DMS53 treated with DMSO at 0.1 percent for 48 hours (cell line): ENCODE results near the gene FLRT3.
A peak's percentile ranks its signal among the peaks of the same experiment; 100 is the strongest.

Experiments used
- DNase-seq: peaks from one replicate; lab custom pipeline; 2025; ENCODE audit not compliant: unreplicated experiment; lab: John Stamatoyannopoulos, UW

The FLRT3 gene

GRCh38 chr20:14337400-14338171 lies at the start of gene FLRT3:
FLRT3 (minus strand) TSS chr20:14337612; CDS start chr20:14327506, 10,106 bp downstream.
- peak; percentile 94 for DNase-seq

- DNase-seq, result no peak
Observed at GRCh38 chr20:14386726-14387125, 49.3 kb upstream of the FLRT3 start.

GRCh38 chr20:14385176-14385740 lies 47.8 kb upstream of the FLRT3 start:
- no peak for DNase-seq

GRCh38 chr20:14384416-14385175 lies 47.2 kb upstream of the FLRT3 start:
- DNase-seq, result peak; percentile 30

GRCh38 chr20:14383335-14383734 lies 45.9 kb upstream of the FLRT3 start:
- DNase-seq, result no peak

GRCh38 chr20:14378326-14378725 lies 40.9 kb upstream of the FLRT3 start:
- no peak for DNase-seq

GRCh38 chr20:14375416-14375985 lies 38.1 kb upstream of the FLRT3 start:
- peak; percentile 48 for DNase-seq

GRCh38 chr20:14374196-14374595 lies 36.8 kb upstream of the FLRT3 start:
- DNase-seq, result no peak

- no peak for DNase-seq
Observed at GRCh38 chr20:14361509-14362345, 24.3 kb upstream of the FLRT3 start.

GRCh38 chr20:14360416-14360815 lies 23.0 kb upstream of the FLRT3 start:
- DNase-seq, result no peak

GRCh38 chr20:14355791-14356190 lies 18.4 kb upstream of the FLRT3 start:
- DNase-seq, result no peak

GRCh38 chr20:14344746-14345145 lies 7.3 kb upstream of the FLRT3 start:
- peak; percentile 27 for DNase-seq

GRCh38 chr20:14343491-14344065 lies 6.2 kb upstream of the FLRT3 start:
- no peak for DNase-seq

GRCh38 chr20:14342918-14343317 lies 5.5 kb upstream of the FLRT3 start:
- no peak for DNase-seq

GRCh38 chr20:14341801-14342200 lies 4.4 kb upstream of the FLRT3 start:
- no peak for DNase-seq

- peak; percentile 47 for DNase-seq
Observed at GRCh38 chr20:14336686-14337085, 726 bp downstream of the FLRT3 start.

- no peak for DNase-seq
Observed at GRCh38 chr20:14335052-14335451, 2.4 kb downstream of the FLRT3 start.

- DNase-seq, result peak; percentile 34
Observed at GRCh38 chr20:14334306-14334930, 3.0 kb downstream of the FLRT3 start.

GRCh38 chr20:14333721-14334120 lies 3.7 kb downstream of the FLRT3 start:
- no peak for DNase-seq

GRCh38 chr20:14332866-14333265 lies 4.5 kb downstream of the FLRT3 start:
- no peak for DNase-seq
